ENCODE results near the gene ARL10. TPM values are rescaled to one million over a fixed set of nuclear protein-coding genes. Genes with fewer than 3 reads are reported as not detected.

Gene ARL10
- total RNA-seq, 6 experiments from 2014 or later = 0.93 to 2.4 (median 1.1) TPM

DNA sequence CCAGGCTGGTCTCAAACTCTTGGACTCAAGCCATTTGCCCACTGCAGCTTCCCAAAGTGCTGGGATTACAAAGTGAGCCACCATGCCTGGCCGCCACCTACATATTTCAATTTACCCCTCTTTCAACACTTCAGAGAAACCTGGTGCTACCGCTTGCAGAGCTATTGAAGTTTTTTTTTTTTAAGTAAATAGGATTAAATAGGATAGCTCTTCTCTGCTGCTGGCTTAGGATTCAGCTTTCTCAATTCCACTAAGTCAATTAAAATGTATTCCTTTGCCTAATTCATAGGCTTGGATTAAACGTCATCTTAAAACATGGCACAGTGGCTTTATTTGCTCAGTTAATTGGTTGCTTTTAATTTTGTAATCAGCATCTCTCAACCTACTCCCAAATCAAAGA, 44.7 kb upstream of the ARL10 start:
- H3K27ac ChIP-seq = no peak overlapping the region
- intact Hi-C loops (cut with DNase I) = no loop called here
- peaks cover 0 to 12% (median 3%) of the 10 kb centered on the region in 4 donors for H3K4me1 ChIP-seq
- DNase-seq (no peak), ATAC-seq (no peak)
- WGBS (ENCODE audit: insufficient coverage, low coverage, low lambda C conversion rate, missing lambda C conversion rate) = 78% methylated on average over 2 of the region's 3 CpGs
- peaks cover 0 to 20% (median 11%) of the 10 kb centered on the region in 4 donors for H3K36me3 ChIP-seq
- no peaks in the 10 kb centered on the region for H3K27me3 ChIP-seq
- no peaks in the 10 kb centered on the region for H3K9me3 ChIP-seq
- TF ChIP-seq CTCF (IDR thresholded peaks at IDR 0.05) (no peak), POLR2A (IDR thresholded peaks at IDR 0.05) (no peak)
- H3K4me3 ChIP-seq = no peak overlapping the region

GRCh38 chr5:176334031-176334770, 31.1 kb upstream of the ARL10 start:
- no peak overlapping the region for H3K27ac ChIP-seq
- ATAC-seq (no peak), DNase-seq (no peak)
- peaks cover 0 to 19% (median 9%) of the 10 kb centered on the region in 4 donors for H3K4me1 ChIP-seq
- no peaks in the 10 kb centered on the region for H3K9me3 ChIP-seq
- peaks cover 0 to 7% (median 2%) of the 10 kb centered on the region in 4 donors for H3K36me3 ChIP-seq
- TF ChIP-seq CTCF (IDR thresholded peaks at IDR 0.05) (no peak), POLR2A (IDR thresholded peaks at IDR 0.05) (no peak)
- no peak overlapping the region for H3K4me3 ChIP-seq
- intact Hi-C loops (cut with DNase I) = no loop called here
- no peaks in the 10 kb centered on the region for H3K27me3 ChIP-seq

GRCh38 chr5:176337913-176338312, 27.4 kb upstream of the ARL10 start:
- Histone ChIP-seq H3K27ac (peak overlapping the region; percentile 20 to 93 (median 86)), H3K4me3 (no peak overlapping the region), H3K9me3 (no peaks in the 10 kb centered on the region), H3K4me1 (peaks cover 0 to 53% (median 18%) of the 10 kb centered on the region in 4 donors), H3K27me3 (no peaks in the 10 kb centered on the region), H3K36me3 (peaks cover 0 to 7% (median 2%) of the 10 kb centered on the region in 4 donors)
- 18% methylated on average over 1 of the region's 1 CpG for WGBS (ENCODE audit: insufficient coverage, low coverage, low lambda C conversion rate, missing lambda C conversion rate)
- DNase-seq = peak in 1 of 3 donors; percentile 63
- intact Hi-C loops (cut with DNase I) = no loop called here
- ATAC-seq = peak; percentile 53 to 75 (median 65)
- no peak for TF ChIP-seq CTCF (IDR thresholded peaks at IDR 0.05)
- no peak for TF ChIP-seq POLR2A (IDR thresholded peaks at IDR 0.05)

- H3K4me1 ChIP-seq = peaks cover 0 to 53% (median 18%) of the 10 kb centered on the region in 4 donors
- H3K4me3 ChIP-seq = no peak overlapping the region
- H3K27ac ChIP-seq = peak overlapping the region; percentile 32 to 93 (median 86)
- peaks cover 0 to 7% (median 2%) of the 10 kb centered on the region in 4 donors for H3K36me3 ChIP-seq
- 30% methylated on average over 4 of the region's 5 CpGs for WGBS (ENCODE audit: insufficient coverage, low coverage, low lambda C conversion rate, missing lambda C conversion rate)
- intact Hi-C loops (cut with DNase I) = no loop called here
- ATAC-seq = peak; percentile 67 to 84 (median 75)
- no peaks in the 10 kb centered on the region for H3K27me3 ChIP-seq
- H3K9me3 ChIP-seq = no peaks in the 10 kb centered on the region
- DNase-seq = no peak
- TF ChIP-seq POLR2A (IDR thresholded peaks at IDR 0.05) (no peak), CTCF (IDR thresholded peaks at IDR 0.05) (no peak)
Observed at GRCh38 chr5:176339304-176339703, 26.0 kb upstream of the ARL10 start.
